Measurements from ENCODE around the gene C2CD5.
A peak's percentile ranks its signal among the peaks of the same experiment; 100 is the strongest.
"Not testable (repeated sequence)": the region's sequence is repeated elsewhere in the genome, so short reads cannot be mapped to it uniquely, and the experiment has no call there.

Gene C2CD5

DNA sequence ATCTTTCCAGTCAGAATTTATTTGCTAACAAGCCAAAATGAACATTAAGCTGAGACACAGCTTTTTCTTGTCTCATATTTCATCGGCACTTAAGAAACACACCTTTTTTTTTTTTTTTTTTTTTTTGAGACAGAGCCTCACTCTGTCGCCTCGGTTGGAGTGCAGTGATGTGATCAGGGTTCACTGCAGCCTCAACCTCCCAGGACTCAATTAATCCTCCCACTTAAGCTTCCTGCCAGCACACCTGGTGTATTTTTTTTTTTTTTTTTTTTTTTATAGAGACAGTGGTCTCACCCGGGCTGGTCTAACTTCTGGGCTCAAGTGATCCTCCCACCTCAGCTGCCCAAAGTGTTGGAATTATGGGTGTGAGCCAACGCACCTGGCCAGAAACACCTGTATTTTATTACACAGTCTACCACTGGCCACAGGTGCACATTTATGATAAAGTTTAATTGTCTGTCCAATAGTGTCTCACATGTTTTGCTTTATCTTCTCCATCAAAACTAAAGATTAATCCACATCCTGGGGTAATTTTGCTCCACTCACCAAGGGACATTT is 62.7 kb downstream of the C2CD5 start:
- no peak for DNase-seq (ENCODE audit: low read depth)
- no peak overlapping the region for H3K4me3 ChIP-seq (replicated peaks; ENCODE audit: low read depth, low read length)
- TF ChIP-seq, protein P1, sequence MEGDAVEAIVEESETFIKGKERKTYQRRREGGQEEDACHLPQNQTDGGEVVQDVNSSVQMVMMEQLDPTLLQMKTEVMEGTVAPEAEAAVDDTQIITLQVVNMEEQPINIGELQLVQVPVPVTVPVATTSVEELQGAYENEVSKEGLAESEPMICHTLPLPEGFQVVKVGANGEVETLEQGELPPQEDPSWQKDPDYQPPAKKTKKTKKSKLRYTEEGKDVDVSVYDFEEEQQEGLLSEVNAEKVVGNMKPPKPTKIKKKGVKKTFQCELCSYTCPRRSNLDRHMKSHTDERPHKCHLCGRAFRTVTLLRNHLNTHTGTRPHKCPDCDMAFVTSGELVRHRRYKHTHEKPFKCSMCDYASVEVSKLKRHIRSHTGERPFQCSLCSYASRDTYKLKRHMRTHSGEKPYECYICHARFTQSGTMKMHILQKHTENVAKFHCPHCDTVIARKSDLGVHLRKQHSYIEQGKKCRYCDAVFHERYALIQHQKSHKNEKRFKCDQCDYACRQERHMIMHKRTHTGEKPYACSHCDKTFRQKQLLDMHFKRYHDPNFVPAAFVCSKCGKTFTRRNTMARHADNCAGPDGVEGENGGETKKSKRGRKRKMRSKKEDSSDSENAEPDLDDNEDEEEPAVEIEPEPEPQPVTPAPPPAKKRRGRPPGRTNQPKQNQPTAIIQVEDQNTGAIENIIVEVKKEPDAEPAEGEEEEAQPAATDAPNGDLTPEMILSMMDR (IDR thresholded peaks at IDR 0.05; ENCODE audit: low read length, missing control alignments): no peak

DNA sequence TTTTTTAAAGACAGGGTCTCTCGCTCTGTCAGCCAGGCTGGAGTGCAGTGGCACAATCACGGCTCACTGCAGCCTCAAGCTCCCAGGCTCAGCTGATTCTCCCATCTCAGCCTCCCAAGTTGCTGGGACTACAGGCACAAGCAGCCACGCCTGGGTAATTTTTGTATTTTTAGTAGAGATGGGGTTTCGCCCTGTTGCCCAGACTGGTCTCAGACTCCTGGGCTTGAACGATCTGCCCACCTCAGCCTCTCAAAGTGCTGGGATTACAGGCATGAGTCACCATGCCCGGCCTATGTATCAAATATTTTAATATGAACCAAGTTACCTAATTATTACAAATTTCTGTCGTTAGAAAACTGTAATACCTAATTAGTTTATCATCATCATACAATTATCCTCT is 63.5 kb downstream of the C2CD5 start:
- H3K4me3 ChIP-seq (replicated peaks; ENCODE audit: low read depth, low read length); DNase-seq (ENCODE audit: low read depth): not testable (repeated sequence)

DNA sequence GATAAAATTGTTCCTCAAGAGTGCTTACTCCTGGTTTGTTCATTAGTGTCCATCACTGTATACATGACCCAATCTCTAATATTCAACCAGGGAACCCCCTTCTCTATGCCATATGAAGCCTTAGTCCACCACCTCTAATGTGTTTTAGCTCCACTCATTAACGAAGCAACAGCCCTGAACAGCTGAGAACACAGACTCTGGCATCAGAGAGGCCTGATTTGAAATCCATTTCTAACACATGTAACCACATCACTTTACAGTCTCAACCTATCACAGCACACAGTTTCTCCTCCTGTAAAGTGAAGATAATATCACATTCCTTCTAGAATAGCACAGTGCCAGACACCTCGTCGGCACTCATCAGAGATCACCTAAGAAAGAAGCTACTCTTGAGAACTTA is 64.3 kb downstream of the C2CD5 start:
- H3K4me3 ChIP-seq (replicated peaks; ENCODE audit: low read depth, low read length): no peak overlapping the region
- no peak for DNase-seq (ENCODE audit: low read depth)
- TF ChIP-seq, protein P1 (IDR thresholded peaks at IDR 0.05; ENCODE audit: low read length, missing control alignments): no peak

DNA sequence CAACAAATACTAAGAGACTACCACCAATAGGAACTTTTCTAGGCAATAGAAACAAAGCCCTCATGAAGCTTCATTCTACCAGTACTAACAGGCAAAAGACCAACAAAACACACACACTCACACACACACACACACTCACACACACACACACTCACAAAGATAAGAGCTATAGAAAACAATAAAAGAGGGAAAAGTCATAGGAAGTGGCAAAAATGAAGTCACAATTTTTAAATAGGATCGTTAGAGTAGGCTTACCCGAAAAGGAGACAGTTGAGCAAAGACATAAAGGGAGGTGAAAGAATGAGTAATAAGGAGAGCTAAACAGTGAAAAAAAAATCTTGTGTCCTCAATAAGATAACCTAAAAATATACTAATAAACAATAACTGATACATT is 66.5 kb downstream of the C2CD5 start:
- TF ChIP-seq, protein P1 (IDR thresholded peaks at IDR 0.05; ENCODE audit: low read length, missing control alignments): no peak
- H3K4me3 ChIP-seq (replicated peaks; ENCODE audit: low read depth, low read length): no peak overlapping the region
- peak; percentile 79 for DNase-seq (ENCODE audit: low read depth)

DNA sequence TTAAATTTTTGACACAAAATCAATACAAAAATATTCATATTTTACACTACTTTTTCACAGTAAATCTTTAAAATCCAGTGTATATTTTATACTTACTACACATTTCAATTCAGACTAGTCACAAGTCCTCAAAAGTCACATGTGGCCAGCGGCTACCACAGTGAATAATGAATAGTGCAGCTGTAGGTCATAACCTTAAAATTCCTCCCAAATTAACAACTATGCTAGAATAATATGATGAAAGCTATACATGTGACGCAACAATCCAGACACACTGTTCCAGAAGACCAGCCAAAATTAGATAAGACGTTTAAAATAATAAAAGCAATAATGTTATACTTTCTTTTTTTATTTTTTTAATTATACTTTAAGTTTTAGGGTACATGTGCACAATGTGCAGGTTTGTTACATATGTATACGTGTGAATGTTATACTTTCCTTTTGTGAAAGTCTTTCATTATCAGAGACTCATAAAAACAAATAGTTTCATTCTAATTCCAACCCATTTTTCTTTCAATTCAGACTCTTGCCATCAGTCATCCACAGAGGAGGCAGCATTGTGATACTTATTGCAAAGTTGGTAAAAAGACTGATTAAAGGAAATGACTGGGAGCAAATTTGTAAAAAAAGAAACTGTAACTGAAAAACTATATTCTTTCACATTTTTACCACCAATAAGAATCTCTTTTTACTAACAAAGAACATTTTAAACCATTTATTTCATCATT is 67.0 kb downstream of the C2CD5 start:
- H3K4me3 ChIP-seq (replicated peaks; ENCODE audit: low read depth, low read length): peak overlapping the region; percentile 13
- TF ChIP-seq, protein P1 (IDR thresholded peaks at IDR 0.05; ENCODE audit: low read length, missing control alignments): no peak
- peak; percentile 90 for DNase-seq (ENCODE audit: low read depth)

DNA sequence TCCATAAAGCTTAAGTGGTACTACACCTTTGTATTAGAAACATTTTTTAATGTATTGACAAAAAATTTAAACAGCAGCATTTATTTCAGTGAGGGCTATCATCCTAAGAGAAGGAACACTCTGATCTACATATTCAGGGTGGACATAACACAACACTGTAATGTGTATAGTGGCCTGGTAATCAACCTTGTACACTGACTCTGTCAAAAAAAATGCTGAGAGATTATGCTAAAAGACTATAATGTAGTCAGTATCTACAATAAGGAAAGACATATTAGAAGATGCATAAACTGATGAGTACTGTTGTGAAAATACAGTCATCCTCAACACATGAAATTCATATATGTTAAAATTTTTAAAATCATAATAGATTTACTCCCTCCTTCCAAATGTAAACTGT is 68.2 kb downstream of the C2CD5 start:
- TF ChIP-seq, protein P1 (IDR thresholded peaks at IDR 0.05; ENCODE audit: low read length, missing control alignments): no peak
- no peak for DNase-seq (ENCODE audit: low read depth)
- no peak overlapping the region for H3K4me3 ChIP-seq (replicated peaks; ENCODE audit: low read depth, low read length)

DNA sequence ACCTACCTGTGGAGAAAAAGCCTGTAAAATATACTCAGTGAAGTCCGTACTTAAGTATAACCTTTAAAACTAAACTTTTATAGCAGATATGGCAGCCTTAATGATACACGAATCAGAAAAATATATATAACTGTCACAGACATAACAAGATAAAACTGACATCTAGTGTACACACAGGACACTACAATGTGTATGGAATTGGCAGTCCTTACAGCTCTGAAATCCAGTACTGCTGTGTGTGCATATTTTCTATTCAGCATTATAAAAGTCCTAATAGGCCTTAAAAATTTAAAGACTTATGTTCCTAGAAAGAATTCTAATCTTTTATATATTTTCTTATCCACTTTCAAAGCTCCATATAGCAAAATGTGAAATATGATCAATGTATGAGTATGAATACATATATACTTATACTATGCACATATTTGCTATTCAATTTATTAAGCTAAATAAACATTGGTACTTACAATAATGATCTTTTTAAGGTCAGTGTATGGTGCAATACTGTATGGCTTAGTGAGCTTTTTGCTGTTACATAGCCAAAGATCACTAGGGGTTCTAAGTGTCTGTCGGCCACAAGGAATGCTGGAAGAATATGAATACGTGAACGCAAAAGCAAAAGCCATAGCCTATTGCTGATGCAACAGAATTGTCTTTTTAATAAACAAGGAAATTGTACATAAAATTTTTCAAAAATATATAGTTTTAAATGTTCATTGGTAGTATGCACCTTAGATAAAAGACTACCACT is 69.2 kb downstream of the C2CD5 start:
- DNase-seq (ENCODE audit: low read depth): no peak
- TF ChIP-seq, protein P1 (IDR thresholded peaks at IDR 0.05; ENCODE audit: low read length, missing control alignments): no peak
- no peak overlapping the region for H3K4me3 ChIP-seq (replicated peaks; ENCODE audit: low read depth, low read length)

Measured in fibroblast of pulmonary artery (primary cell).